ENCODE data around the gene IQSEC1.

DNA sequence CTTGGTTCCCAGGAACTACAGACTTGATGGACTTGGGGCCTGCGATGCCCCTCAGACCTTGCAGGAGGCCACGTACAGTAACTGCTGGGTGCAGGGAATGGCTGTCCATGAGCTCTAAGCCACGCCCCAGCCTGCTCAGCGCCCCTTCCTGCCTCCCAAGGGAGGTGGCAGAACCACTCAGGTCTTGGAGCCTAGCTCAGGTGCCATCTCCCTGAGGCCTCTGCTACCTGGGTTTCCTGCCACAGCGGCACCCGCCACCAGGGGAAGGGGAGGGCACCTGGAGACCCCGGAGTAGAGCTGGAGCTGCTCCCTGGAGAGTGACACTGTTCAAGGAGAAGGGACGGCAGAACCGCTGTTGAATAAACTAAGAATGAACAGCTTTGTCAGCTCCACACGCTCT is 154.0 kb downstream of the IQSEC1 start:
- no peak for TF ChIP-seq EZH2 (IDR thresholded peaks at IDR 0.05; ENCODE audit: insufficient read depth, low read length)
- TF ChIP-seq, protein P1, sequence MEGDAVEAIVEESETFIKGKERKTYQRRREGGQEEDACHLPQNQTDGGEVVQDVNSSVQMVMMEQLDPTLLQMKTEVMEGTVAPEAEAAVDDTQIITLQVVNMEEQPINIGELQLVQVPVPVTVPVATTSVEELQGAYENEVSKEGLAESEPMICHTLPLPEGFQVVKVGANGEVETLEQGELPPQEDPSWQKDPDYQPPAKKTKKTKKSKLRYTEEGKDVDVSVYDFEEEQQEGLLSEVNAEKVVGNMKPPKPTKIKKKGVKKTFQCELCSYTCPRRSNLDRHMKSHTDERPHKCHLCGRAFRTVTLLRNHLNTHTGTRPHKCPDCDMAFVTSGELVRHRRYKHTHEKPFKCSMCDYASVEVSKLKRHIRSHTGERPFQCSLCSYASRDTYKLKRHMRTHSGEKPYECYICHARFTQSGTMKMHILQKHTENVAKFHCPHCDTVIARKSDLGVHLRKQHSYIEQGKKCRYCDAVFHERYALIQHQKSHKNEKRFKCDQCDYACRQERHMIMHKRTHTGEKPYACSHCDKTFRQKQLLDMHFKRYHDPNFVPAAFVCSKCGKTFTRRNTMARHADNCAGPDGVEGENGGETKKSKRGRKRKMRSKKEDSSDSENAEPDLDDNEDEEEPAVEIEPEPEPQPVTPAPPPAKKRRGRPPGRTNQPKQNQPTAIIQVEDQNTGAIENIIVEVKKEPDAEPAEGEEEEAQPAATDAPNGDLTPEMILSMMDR (IDR thresholded peaks at IDR 0.05; ENCODE audit: insufficient read depth, low read depth, low read length): no peak
